NK-92 (cell line): ENCODE data around the gene ANTXR1.

Source experiments
- DNase-seq: peaks from one replicate; lab custom pipeline; 2025; ENCODE audit not compliant: unreplicated experiment; lab: John Stamatoyannopoulos, UW

The ANTXR1 gene

GRCh38 chr2:69067866-69068265 lies 54.9 kb downstream of the ANTXR1 start:
- DNase-seq = no peak

- DNase-seq = no peak
These were observed 58.0 kb downstream of the ANTXR1 start for GRCh38 chr2:69070969-69071368.

GRCh38 chr2:69073928-69074570 lies 61.1 kb downstream of the ANTXR1 start:
- DNase-seq = no peak

- no peak for DNase-seq
These were observed 61.9 kb downstream of the ANTXR1 start for GRCh38 chr2:69074918-69075317.

- no peak for DNase-seq
These were observed 62.5 kb downstream of the ANTXR1 start for GRCh38 chr2:69075486-69075885.

- no peak for DNase-seq
These were observed 63.6 kb downstream of the ANTXR1 start for GRCh38 chr2:69076601-69077000.

GRCh38 chr2:69077252-69077950 lies 64.4 kb downstream of the ANTXR1 start:
- no peak for DNase-seq

- no peak for DNase-seq
These were observed 67.1 kb downstream of the ANTXR1 start for GRCh38 chr2:69080071-69080470.

GRCh38 chr2:69081001-69081580 lies 68.1 kb downstream of the ANTXR1 start:
- no peak for DNase-seq

GRCh38 chr2:69081757-69082156 lies 68.8 kb downstream of the ANTXR1 start:
- DNase-seq = no peak

- DNase-seq = no peak
These were observed 69.5 kb downstream of the ANTXR1 start for GRCh38 chr2:69082430-69082997.

GRCh38 chr2:69083235-69083748 lies 70.3 kb downstream of the ANTXR1 start:
- DNase-seq = no peak

GRCh38 chr2:69084492-69084891 lies 71.5 kb downstream of the ANTXR1 start:
- no peak for DNase-seq

- no peak for DNase-seq
These were observed 73.5 kb downstream of the ANTXR1 start for GRCh38 chr2:69086466-69086865.

- no peak for DNase-seq
These were observed 74.4 kb downstream of the ANTXR1 start for GRCh38 chr2:69087211-69087911.

GRCh38 chr2:69087912-69088240 lies 74.9 kb downstream of the ANTXR1 start:
- DNase-seq = no peak

GRCh38 chr2:69088466-69088865 lies 75.5 kb downstream of the ANTXR1 start:
- no peak for DNase-seq

- DNase-seq = no peak
These were observed 76.3 kb downstream of the ANTXR1 start for GRCh38 chr2:69089266-69089665.

GRCh38 chr2:69089998-69090397 lies 77.0 kb downstream of the ANTXR1 start:
- DNase-seq = no peak

- DNase-seq = no peak
These were observed 77.8 kb downstream of the ANTXR1 start for GRCh38 chr2:69090820-69091219.

- no peak for DNase-seq
These were observed 79.9 kb downstream of the ANTXR1 start for GRCh38 chr2:69092857-69093256.
